GM19328 (cell line): ENCODE results near the gene ACVR2A.

Experiments
- ATAC-seq: cut with Tn5 transposase; IDR thresholded peaks from one replicate; pipeline ENCODE4 v1.9.1; 2021; ENCODE audit warnings: mild to moderate bottlenecking, moderate library complexity; ENCODE audit not compliant: unreplicated experiment

The ACVR2A gene

DNA sequence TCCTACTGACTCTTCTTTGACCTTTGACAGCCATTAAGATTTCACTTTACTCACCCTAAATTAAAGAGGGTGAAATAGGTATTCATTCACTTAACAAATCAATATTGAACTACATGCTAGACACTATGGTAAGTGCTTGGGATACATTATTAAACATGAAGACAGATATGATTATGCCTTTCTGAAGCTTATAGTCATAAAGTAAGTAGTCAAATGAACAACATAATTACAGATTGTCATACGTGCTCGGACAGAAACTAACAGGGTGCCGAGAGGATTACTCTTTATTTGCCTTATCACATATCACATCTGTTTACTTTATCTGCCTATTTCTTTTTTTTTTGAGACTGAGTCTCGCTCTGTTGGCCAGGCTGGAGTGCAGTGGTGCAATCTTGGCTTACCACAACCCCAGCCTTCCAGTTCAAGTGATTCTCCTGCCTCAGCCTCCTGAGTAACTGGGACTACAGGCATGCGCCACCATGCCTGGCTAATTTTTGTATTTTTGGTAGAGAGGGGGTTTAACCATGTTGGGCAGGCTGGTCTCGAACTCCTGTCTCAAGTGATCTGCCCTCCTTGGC, 9.8 kb downstream of the ACVR2A start:
- no peak for ATAC-seq

DNA sequence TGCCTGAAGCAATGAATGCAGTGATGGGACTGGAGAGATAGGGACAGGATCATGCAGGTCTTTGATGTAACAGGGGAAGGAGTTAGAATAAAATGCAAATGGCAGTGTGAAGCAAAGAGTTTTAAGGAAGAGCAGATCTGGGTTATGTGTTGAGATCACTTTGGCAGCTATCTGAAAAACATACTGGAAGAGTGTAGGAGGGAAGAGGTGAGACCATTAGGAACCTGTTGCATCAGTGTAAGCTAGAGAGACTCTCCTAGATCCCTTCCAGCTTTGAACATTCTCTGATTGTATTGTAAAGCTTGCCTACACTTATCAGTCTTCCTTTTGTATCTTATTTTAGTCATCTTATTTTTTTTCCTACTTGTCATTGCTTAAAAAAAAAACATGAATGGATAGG, 10.5 kb downstream of the ACVR2A start:
- no peak for ATAC-seq

DNA sequence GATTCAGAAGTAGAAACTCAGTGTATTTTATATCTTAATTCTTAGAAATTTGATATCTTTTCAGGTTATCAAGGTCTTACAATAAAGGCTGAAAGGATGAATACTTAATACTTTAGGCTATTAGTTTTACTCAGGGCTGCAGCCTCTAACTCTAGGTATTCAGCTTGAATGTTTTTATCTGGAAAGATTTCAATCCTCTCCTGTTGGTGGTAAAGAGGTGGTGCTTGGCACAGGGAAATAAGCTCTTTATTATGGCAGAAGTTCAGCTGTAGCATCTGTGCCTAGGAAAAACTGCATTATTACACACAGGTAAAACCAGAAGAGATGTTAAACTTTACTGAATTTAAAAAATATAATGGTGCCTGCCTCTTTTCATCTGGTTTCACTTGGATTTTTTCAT, 11.1 kb downstream of the ACVR2A start:
- no peak for ATAC-seq

DNA sequence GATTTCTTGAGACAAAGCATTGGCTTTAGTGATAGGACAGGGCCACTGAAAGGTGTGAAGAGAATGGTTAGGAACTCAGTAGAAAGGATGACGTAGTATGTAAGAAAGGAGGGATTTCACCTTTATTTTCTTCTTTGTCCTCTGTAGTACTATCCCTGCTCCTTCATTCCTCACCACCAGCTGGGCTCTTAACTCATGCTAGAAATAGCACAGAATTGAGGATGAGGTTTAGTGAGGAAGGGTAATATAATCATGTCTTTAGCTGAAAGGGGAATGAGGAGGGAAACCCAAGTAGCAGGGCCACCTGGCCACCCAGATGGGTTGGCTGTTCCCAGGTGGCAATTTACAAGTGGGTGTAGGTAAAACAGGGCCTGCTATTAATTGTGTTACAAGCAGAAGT, 15.2 kb downstream of the ACVR2A start:
- ATAC-seq = no peak

DNA sequence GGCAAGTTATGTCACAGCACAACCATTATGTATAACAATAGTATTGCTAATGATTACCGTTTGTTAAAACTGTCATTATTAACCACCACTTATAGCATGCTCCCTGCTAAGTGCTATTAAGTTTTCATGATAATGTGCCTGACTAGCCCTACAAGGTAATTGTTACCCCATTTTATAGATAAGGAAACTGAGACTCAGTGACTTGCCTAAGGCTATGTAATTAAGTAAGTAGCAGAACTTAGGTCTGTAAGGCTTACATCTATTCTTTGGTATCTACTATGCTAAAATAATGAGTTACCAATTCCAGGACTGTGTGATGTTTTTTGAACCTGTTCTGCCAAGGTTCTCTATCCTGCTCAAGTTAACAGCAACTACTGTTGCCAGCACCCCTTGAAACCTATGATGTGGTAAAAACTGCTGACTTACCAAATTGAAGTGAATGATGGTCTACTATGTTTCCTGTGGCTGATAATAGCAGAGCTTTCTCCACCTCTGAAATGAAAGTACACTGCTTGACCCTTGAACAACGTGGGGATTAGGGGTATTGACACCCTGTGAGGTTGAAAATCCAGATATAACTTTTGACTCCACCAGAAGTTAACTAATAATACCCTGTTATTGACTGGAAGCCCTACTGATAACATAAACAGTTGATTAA, 18.2 kb downstream of the ACVR2A start:
- no peak for ATAC-seq

DNA sequence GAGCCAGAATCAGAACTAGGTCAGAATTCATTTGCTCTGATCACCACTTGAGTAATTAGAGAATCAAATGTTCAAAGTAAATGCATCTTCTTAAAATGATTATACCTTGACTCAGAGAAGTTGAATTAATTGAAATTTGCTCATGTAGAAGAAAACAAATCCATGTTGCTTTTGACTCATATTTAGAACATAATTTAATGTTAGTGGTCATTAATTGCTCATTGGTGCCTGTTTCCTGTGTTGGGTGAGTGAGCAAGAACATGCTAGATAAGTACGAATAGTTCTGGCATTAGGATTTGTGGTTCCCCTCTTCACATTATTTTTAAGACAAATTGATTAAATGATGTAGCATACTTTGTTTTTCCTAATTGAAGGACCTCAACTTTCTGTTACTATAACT, 19.0 kb downstream of the ACVR2A start:
- no peak for ATAC-seq

DNA sequence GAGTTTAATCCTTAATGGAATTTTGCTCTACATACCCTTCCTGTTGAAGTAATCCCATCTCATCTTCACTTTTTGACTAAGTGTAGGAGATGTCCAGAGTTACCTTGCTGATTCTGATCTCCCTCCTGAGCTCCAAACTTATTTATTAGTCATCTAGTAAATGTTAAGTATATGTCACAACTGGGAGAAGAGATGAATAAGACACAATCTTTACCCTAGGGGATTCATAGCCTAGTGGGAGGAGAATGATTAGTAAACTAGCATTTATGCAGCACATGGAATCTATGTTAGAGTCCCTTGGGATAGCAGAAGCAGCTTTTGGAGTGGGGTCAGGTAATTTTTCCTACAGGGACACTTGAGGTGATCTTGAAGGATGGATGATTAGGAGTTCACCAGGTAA, 20.7 kb downstream of the ACVR2A start:
- no peak for ATAC-seq

DNA sequence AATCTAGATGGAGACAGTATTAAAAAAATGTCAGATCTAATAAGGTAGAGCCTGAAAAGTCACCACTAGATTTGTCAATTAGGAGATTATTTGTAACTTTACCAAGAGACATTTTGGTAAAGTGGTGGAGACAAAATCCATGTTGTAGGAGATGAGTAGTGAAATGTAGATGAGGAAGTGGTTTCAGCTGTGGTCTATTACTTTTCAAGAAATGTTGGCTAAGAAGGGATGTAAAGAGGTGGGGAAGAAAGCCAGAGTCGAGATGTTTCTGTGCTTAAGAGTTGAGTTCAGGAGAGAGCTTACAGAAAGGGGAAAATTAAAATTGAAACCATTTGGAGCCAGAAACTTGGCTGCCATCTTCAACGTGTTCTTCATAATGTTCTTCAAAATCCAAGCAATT, 22.2 kb downstream of the ACVR2A start:
- ATAC-seq = no peak

DNA sequence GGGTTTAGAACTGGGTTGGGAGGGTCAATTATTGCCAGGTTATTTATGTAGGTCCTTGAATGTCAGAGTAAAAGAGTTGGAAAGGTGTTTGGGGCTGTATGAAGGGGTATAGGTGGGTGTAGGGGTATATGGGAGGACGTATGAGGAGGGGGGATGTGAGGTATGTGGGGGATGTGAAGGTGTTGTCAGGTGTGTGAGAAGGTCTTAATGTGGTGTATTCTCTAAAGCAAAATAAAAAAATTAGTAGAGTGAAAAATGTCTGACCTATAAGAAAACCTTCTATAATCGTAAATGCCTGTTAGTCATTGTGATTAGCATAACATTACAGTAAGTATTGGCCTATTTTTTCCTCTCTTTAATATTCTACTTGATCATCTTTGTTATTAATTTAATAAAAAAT, 25.1 kb downstream of the ACVR2A start:
- ATAC-seq = no peak

DNA sequence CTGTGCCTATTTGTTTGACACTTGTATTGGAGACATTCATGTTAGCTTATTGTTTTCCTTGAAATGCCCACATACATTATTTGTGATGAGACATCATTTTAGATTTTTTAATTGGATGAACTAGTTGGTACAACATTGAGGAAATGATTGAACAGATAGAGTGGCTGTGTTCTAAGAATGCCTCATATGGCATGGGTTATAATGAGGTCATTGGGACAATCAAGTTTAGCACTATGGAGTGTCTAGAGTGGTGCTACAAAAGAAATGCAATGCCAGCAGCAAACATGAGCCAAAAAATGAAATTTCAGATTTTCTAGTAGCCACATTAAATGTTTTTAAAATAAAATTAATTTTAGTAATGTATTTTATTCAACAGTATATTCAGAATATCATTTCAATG, 28.1 kb downstream of the ACVR2A start:
- no peak for ATAC-seq

DNA sequence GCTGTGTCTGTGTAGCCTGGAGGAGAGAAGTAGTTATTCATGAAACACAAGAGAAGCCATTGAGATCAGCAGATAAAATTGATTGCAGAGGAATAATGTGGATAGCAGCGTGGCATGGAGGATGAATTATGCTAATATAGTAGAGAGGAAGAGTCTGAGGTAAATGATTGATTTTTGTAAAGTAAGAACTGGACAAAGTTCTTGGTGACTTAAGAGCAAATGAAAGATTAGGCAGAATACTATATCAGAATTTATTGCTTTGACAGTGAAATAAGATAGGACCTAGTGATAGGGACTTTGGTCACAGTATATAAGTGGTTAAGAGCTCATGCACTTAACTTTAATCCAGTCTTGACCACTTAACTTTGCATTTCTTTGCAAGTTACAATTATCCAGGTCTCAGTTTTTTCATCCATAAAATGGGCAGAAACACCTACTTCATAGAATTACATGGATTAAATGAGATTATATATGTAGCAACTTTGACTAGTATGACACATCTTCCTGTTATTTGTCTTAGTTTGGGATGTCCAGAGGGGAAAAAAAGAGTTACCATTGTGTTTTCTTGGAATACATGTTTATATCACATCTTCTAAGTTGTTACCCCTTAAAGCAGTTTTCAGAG, 29.1 kb downstream of the ACVR2A start:
- no peak for ATAC-seq

DNA sequence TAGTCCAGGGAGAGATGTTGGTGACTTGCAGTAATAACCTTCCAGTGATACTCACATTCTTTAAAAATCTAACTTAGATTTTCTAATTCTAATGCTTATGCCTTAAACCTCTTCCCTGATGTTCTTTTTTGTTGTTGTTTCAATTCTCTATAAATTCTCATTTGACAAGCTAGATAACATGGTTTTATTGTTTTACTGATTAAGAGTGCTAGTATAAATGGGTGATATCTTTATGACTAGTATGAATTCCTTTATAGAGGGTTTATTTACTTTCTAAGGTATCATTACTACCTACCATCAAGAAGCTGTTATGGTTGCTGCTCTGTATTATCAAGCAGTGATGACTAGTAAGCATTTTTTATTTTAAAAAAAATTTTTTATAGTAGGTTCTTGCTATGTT, 35.0 kb downstream of the ACVR2A start:
- no peak for ATAC-seq

DNA sequence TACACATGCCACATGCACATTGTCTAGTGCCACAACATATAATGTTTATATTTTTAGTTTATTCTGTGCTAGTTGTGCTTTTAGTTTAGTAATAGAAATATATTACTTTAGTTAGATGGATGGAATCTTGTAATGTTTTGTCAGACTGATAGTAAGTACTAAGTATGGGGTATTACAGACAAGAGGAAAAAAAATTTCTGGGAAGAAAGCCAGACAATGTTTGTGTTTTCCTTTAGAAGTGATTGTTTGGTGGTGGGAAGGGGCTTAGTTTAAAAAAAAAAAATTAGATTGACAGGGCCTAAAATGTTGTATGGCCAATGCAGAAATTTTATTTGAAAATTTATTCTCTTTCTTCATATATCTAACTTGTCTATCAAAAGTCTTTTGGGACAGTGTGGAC, 37.8 kb downstream of the ACVR2A start:
- no peak for ATAC-seq

DNA sequence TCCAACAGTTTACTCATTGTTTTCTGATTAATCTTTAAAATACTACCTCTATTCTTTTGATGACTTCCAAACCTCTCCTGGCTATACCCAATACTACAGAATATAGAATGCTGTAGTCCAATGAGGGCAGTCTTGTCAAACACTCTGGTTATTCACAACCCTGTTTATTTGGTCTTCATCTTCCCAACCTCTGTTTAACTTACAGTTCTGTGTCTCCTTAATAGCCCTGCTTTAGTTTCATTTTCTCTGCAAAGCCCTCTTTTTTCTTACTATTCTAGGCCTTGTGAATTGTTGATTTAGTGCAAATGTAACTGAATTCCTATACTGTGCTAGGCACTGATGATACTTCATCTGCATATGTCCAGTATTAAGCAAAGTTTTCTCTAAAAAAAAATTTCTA, 40.0 kb downstream of the ACVR2A start:
- ATAC-seq = no peak

DNA sequence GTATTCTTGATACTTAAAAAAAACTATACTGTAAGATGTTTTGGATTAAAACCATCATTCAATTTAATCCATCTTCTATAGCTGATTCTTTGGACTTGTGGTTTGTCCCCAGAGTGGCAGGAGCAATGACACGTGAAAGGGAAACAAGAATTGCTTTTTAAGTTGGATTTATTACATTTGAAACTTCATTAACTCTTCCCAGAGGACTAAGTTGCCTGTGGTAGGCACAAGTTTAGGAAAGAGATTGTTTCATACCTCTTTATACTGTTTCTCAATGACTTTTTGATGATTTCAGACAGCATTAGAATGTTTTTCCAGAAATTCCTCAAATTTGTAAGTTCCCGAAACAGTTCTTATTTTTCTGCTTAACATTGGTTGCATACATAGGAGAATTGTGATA, 41.3 kb downstream of the ACVR2A start:
- no peak for ATAC-seq

DNA sequence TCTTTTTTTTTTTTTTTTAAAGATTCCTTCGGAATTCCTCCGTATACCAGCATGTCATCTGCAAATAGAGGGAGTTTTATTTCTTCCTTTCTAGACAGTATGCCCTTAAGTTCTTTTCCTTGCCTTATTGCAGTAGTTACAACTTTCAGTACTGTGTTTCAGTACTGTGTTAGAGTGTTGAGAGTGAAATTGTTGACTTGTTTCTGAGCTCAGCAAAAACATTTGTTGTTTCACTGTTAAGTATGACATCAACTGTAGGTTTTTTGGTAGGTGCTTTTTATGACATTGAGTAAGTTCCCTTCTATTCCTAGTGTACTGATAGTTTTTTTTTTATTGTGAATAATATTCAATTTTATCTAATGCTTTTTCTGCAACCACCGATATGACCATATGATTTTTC, 43.9 kb downstream of the ACVR2A start:
- ATAC-seq = no peak

DNA sequence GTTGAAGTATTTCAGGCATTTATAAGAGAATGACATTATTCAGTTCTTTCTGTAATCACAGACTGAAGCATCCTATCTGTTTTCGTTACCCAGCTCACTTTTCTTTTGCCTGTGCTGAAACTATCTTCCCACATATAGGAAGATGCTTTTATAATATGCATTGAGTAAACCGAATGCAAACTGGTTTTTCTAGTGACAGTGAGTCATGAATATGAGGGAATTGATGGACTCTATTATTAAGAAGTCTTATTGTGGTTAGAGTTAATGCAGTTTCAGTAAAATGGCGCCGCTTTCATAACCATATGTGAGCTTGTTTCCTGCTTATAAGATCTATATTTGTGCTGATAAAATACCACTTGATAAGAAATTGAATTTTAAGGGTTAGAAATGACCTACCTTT, 59.2 kb downstream of the ACVR2A start:
- no peak for ATAC-seq

DNA sequence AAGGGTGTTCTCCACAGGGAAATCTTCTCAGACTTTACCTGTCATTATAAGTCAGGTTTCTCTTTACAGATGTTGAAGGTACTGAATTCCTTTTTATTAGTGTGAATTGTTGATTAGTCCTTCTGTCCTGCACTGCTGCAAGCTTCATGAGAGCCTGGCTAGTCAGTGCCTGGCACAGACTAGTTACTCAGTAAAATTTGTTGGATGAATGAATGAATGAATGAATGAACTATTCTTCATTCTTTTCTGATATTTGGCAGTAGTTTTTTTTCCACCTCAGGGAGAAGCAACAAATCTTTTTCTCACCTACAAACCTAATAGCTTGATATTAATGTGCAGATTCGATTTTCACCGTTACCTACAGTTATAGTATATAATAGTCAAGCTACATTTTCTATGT, 64.3 kb downstream of the ACVR2A start:
- no peak for ATAC-seq

DNA sequence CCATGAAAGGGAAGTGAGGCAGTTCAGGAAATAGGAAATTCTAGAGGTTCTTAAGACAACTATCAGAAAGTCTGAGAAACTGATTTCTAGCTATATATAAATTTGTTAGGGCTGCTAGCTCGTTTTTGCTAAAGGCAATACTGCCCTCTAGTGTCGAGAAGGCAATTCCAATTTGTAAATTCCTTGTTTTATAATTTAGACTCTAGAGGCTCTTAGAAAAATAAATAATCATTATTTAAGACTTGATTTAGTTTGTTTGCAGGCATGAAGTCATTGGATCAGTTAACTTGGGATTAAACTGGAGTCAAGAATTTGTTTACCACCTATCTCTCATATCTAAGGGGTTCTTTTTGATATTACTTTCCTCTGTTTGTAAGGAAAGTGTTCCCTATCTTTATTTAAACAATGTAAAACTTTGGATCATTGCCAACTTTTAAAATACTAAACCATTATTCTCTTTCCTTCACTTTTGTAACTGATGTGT, 66.2 kb downstream of the ACVR2A start:
- ATAC-seq = no peak

DNA sequence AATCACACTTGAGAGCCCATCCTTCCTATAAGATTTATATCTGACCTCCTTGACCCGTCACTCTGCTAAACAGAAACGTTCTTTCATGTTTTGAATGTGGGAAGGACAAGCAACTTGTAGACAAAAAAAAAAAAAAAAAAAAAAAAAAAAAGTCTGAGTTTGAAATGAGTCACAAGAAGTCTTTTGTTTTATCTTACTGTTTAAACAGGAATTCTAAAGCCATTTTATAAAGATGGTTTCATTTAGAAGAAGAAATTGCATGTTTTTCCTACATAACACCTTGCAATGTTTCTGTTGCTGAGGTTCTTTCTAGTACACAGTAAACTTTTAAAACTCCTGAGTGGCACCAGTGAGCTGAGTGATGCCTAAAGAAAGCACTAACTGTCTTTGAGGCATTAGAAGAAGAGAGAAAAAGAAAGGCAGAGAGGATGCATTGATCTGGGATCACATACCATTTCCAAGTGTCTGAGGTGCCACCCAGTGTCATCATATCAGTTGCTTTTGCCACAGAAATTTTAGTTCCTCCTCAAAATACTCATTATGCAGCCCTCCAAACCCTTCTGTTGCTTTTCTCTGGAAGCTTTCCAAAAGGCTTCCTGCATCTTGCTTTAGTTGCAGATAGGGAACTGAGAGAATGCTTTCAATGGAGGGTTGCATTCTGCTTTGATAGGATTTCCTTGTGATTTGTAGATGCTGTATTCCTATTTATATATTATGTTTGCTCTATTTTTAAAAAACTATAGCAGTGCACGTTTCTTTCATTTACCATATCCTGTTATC, 69.1 kb downstream of the ACVR2A start:
- ATAC-seq = no peak

DNA sequence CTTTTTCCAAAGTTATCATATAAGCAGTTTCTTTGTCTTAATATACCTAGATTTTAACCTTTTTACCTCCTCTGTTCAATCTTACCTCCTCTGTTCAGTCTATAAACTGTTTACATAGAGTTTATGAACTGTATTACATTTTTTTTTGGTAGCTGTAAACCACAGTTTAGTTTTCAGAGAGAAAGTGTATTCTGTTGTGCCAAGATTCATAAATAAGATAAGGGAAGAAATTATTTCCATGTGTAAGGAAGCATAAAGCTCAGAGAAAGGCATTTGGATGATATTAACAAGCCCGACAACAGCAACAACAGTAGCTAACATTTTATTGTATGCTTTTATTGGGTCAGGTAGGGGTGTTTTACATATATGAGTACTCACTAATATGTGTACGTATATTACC, 71.2 kb downstream of the ACVR2A start:
- no peak for ATAC-seq

DNA sequence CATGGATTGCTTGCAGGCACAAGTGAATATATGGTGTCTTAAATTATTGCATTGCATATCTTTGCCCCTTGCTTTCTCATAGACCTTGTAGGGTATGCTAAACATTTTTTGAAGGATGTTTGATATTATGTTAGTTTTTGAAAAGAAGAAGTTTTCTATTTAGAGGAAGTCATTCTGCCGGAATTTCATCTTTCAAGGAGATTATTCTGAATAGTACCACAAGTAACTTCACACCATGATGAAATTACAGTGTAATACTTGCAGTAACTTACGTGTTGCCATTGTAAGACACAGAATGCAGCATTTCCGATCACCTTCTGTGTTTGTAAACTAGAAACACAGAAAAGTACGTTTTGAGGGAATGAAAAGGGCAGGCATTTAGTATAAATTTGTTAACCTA, 71.9 kb downstream of the ACVR2A start:
- ATAC-seq = no peak
